Ishikawa (cell line): ENCODE measurements around the gene FOSL1.

Experiments
- CEBPB ChIP-seq: IDR thresholded peaks from 2 replicates; pipeline ENCODE4 v1.6.1; 2012
- CREB1 ChIP-seq: IDR thresholded peaks from 2 replicates; pipeline ENCODE4 v1.6.1; 2012; ENCODE audit warnings: low read depth
- EGR1 ChIP-seq: IDR thresholded peaks from 2 replicates; pipeline ENCODE4 v1.6.1; 2012
- EP300 ChIP-seq: IDR thresholded peaks from 2 replicates; pipeline ENCODE4 v1.6.1; 2012; ENCODE audit warnings: borderline replicate concordance
- FOXM1 ChIP-seq: IDR thresholded peaks from 2 replicates; pipeline ENCODE4 v1.6.1; 2012; ENCODE audit warnings: low read depth, borderline replicate concordance
- MAX ChIP-seq: IDR thresholded peaks from 2 replicates; pipeline ENCODE4 v1.6.1; 2012
- NFIC ChIP-seq: IDR thresholded peaks from 2 replicates; pipeline ENCODE4 v1.6.1; 2012
- RAD21 ChIP-seq: IDR thresholded peaks from 2 replicates; pipeline ENCODE4 v1.6.1; 2012; ENCODE audit warnings: low read depth
- REST ChIP-seq: IDR thresholded peaks from 2 replicates; pipeline ENCODE4 v1.6.1; 2012; ENCODE audit warnings: low read depth, mild to moderate bottlenecking
- TAF1 ChIP-seq: IDR thresholded peaks from 2 replicates; pipeline ENCODE4 v1.6.1; 2012; ENCODE audit warnings: low read depth, mild to moderate bottlenecking
- TCF12 ChIP-seq: IDR thresholded peaks from 2 replicates; pipeline ENCODE4 v1.6.1; 2012; ENCODE audit warnings: low read depth
- TEAD4 ChIP-seq: IDR thresholded peaks from 2 replicates; pipeline ENCODE4 v1.6.1; 2012
- USF1 ChIP-seq: IDR thresholded peaks from 2 replicates; pipeline ENCODE4 v1.6.1; 2012
- YY1 ChIP-seq: IDR thresholded peaks from 2 replicates; pipeline ENCODE4 v1.6.1; 2012; ENCODE audit warnings: low read depth
- ZBTB7A ChIP-seq: IDR thresholded peaks from 2 replicates; pipeline ENCODE4 v1.6.1; 2012; ENCODE audit warnings: low read depth

FOSL1 gene

GRCh38 chr11:65866509-65867283 lies 33.5 kb downstream of the FOSL1 start:
- no peak for TF ChIP-seq REST
- no peak for TF ChIP-seq CEBPB
- no peak for TF ChIP-seq RAD21
- TF ChIP-seq NFIC: no peak
- TF ChIP-seq MAX: no peak
- no peak for TF ChIP-seq ZBTB7A
- TF ChIP-seq CREB1: no peak
- no peak for TF ChIP-seq EGR1
- TF ChIP-seq YY1: no peak
- TF ChIP-seq USF1: no peak
- TF ChIP-seq TAF1: no peak
- no peak for TF ChIP-seq EP300
- TF ChIP-seq TCF12: no peak
- no peak for TF ChIP-seq FOXM1
- TF ChIP-seq TEAD4: no peak

GRCh38 chr11:65865550-65866172 lies 34.5 kb downstream of the FOSL1 start:
- no peak for TF ChIP-seq EP300
- TF ChIP-seq YY1: no peak
- TF ChIP-seq TCF12: no peak
- no peak for TF ChIP-seq REST
- TF ChIP-seq RAD21: no peak

- TF ChIP-seq TEAD4 (no peak), NFIC (no peak)
Observed at GRCh38 chr11:65864706-65865471, 35.3 kb downstream of the FOSL1 start.

GRCh38 chr11:65863889-65864705 lies 36.1 kb downstream of the FOSL1 start:
- TF ChIP-seq CREB1 (no peak), MAX (no peak)

- TF ChIP-seq TEAD4 (no peak), TAF1 (no peak), YY1 (no peak), RAD21 (no peak), USF1 (no peak), TCF12 (no peak), CREB1 (no peak), ZBTB7A (no peak), MAX (no peak), FOXM1 (no peak), REST (no peak), NFIC (no peak), EP300 (no peak), CEBPB (no peak)
Observed at GRCh38 chr11:65862941-65863888, 37.0 kb downstream of the FOSL1 start.
